ENCODE data around the gene VPS36. TPM values are rescaled to one million over a fixed set of nuclear protein-coding genes. Genes with fewer than 3 reads are reported as not detected.

Gene VPS36
- total RNA-seq, 2 experiments from 2014 or later, result 30.6 to 35.9 TPM

DNA sequence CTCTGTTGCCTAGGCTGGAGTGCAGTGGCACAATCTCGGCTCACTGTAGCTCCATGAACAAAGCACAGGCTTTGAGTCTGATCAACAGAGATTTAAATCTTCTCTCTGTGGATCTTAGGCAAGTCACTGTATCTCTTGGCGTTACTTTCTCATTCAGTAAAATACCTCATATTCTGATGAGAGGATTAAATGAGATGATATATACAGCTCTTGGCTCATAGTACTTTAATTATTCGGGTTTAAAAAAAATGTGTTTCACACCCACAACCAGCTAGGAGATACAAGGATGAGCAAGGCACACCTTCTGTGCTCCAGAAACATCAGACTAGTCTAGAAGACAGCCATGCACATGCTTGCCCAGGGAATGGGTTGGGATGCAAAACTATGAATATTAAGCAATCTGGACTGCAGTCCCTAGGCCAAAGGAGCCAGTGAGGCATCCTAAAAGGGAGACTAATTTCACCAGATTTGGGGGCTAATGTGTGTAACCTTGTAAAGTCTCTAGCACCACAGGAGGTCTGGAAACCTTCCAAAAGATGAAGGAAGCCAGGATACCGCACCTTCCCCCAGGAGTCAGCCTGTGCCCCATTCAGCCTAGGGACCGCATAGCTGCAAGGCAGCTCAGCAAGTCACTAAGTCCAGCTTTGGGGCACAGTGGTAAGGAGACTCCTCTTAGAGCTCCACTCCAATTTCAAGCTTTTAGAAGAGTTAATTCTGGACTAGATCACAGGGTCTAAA is 2.5 kb downstream of the VPS36 start:
- no TSS peak for BruUV-seq (replicated peaks)
- intact Hi-C loops (cut with micrococcal nuclease; ENCODE audit: unreplicated experiment), result no loop called here
- peaks cover 14% of the 10 kb centered on the region; the same call in 1 of the 2 replicates for H3K79me2 ChIP-seq (ENCODE audit: insufficient read depth, low read depth, low read length)

DNA sequence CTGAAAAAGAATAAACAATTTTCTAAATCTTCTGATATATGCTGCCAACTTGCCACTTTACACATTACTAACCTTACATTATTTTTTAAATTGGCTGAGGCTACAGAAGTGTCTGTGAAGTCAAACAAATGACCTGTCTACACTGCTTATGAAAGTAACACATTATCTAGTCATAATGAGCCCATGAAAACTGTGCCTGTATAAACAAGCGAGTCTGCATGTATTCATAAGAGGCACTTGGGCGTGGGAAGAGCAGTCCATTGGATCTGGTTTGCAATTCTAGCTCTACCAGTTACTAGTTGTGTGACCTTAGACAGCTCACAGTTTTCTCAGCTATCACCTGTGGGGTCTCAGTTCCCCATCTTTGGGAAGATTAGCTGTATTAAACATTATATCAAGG is 3.1 kb downstream of the VPS36 start:
- Histone ChIP-seq H3K79me2 (ENCODE audit: insufficient read depth, low read depth, low read length) (peaks cover 14% of the 10 kb centered on the region; the same call in 1 of the 2 replicates), H2AFZ (ENCODE audit: low read length) (no peak overlapping the region), H3K27ac (ENCODE audit: low read depth, low read length, poor library complexity, severe bottlenecking) (no peak overlapping the region), H3K4me1 (ENCODE audit: insufficient read depth, low read length, poor library complexity, severe bottlenecking) (peaks cover 16% of the 10 kb centered on the region), H3K9me3 (ENCODE audit: low read length) (no peaks in the 10 kb centered on the region), H3K4me3 (ENCODE audit: low read depth, low read length, poor library complexity, severe bottlenecking) (no peak overlapping the region), H3K4me2 (ENCODE audit: low read length) (no peak overlapping the region), H3K9me2 (ENCODE audit: insufficient read depth, low read length) (no peaks in the 10 kb centered on the region), H3K36me3 (ENCODE audit: insufficient read depth, low read length) (no peaks in the 10 kb centered on the region), H4K20me1 (ENCODE audit: insufficient read depth, low read length) (0 out of 2 replicates have a peak, but pooled peaks cover 5% of the 10 kb centered on the region)
- DNase-seq (ENCODE audit: low spot score), result no peak
- no TSS peak for BruUV-seq (replicated peaks)
- ChIA-PET POLR2A (interaction anchor here (0.6 to 1.4 kb wide), 3 partner anchors 9 to 26 kb away, joined by 3 to 4 read pairs (median 3); no protein-coding TSS in a partner anchor), CTCF (ENCODE audit: unreplicated experiment) (no interaction called here)
- intact Hi-C loops (cut with micrococcal nuclease; ENCODE audit: unreplicated experiment), result no loop called here
- TF ChIP-seq, protein P1, sequence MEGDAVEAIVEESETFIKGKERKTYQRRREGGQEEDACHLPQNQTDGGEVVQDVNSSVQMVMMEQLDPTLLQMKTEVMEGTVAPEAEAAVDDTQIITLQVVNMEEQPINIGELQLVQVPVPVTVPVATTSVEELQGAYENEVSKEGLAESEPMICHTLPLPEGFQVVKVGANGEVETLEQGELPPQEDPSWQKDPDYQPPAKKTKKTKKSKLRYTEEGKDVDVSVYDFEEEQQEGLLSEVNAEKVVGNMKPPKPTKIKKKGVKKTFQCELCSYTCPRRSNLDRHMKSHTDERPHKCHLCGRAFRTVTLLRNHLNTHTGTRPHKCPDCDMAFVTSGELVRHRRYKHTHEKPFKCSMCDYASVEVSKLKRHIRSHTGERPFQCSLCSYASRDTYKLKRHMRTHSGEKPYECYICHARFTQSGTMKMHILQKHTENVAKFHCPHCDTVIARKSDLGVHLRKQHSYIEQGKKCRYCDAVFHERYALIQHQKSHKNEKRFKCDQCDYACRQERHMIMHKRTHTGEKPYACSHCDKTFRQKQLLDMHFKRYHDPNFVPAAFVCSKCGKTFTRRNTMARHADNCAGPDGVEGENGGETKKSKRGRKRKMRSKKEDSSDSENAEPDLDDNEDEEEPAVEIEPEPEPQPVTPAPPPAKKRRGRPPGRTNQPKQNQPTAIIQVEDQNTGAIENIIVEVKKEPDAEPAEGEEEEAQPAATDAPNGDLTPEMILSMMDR (conservative IDR thresholded peaks at IDR 0.05; ENCODE audit: low read length), result no peak
- no peak for TF ChIP-seq EZH2phosphoT487 (IDR thresholded peaks at IDR 0.05; ENCODE audit: borderline replicate concordance, low read depth, low read length)

More for the DNA sequence above, 2.5 kb downstream of the VPS36 start:
- no peak overlapping the region for H2AFZ ChIP-seq (ENCODE audit: low read length)
- no peak overlapping the region for H3K4me2 ChIP-seq (ENCODE audit: low read length)
- no peak for DNase-seq (ENCODE audit: low spot score)
- H3K36me3 ChIP-seq (ENCODE audit: insufficient read depth, low read length), result no peaks in the 10 kb centered on the region
- no peak overlapping the region for H3K4me3 ChIP-seq (ENCODE audit: low read depth, low read length, poor library complexity, severe bottlenecking)
- TF ChIP-seq EZH2phosphoT487 (IDR thresholded peaks at IDR 0.05; ENCODE audit: borderline replicate concordance, low read depth, low read length), result no peak
- TF ChIP-seq, protein P1 (conservative IDR thresholded peaks at IDR 0.05; ENCODE audit: low read length), result no peak
- H3K9me3 ChIP-seq (ENCODE audit: low read length), result no peaks in the 10 kb centered on the region
- POLR2A ChIA-PET, result interaction anchor here (0.5 to 1.4 kb wide), 3 partner anchors 8 to 94 kb away, joined by 3 to 5 read pairs (median 3); no protein-coding TSS in a partner anchor
- no peak overlapping the region for H3K27ac ChIP-seq (ENCODE audit: low read depth, low read length, poor library complexity, severe bottlenecking)
- peaks cover 16% of the 10 kb centered on the region for H3K4me1 ChIP-seq (ENCODE audit: insufficient read depth, low read length, poor library complexity, severe bottlenecking)
- H4K20me1 ChIP-seq (ENCODE audit: insufficient read depth, low read length), result 0 out of 2 replicates have a peak, but pooled peaks cover 5% of the 10 kb centered on the region
- CTCF ChIA-PET (ENCODE audit: unreplicated experiment), result no interaction called here
- no peaks in the 10 kb centered on the region for H3K9me2 ChIP-seq (ENCODE audit: insufficient read depth, low read length)

DNA sequence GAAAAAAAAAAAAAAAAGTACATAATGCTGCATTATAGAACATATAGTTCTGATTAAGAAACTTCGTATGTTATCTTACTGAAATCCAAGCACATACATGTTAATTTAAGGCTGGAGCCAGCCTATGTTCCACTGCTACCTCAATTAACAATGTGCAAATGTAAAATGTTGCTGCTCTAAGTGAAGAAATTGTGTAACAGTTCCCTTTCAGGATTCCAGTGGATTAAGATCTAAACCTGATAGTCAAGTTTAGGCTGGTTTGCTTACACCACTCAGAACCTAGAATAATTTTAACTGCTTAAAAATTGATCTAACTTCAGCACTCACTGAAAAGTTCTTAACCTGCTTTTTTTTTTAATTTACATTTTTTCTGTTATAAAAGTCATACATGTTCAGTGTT is 4.2 kb downstream of the VPS36 start:
- BruUV-seq (replicated peaks), result no TSS peak
- H3K79me2 ChIP-seq (ENCODE audit: insufficient read depth, low read depth, low read length), result peaks cover 14% of the 10 kb centered on the region; the same call in 1 of the 2 replicates
- H3K36me3 ChIP-seq (ENCODE audit: insufficient read depth, low read length), result no peaks in the 10 kb centered on the region
- no peak overlapping the region for H3K4me3 ChIP-seq (ENCODE audit: low read depth, low read length, poor library complexity, severe bottlenecking)
- 0 out of 2 replicates have a peak, but pooled peaks cover 5% of the 10 kb centered on the region for H4K20me1 ChIP-seq (ENCODE audit: insufficient read depth, low read length)
- CTCF ChIA-PET (ENCODE audit: unreplicated experiment), result no interaction called here
- H3K4me1 ChIP-seq (ENCODE audit: insufficient read depth, low read length, poor library complexity, severe bottlenecking), result peaks cover 16% of the 10 kb centered on the region
- POLR2A ChIA-PET, result no interaction called here
- no peak overlapping the region for H3K27ac ChIP-seq (ENCODE audit: low read depth, low read length, poor library complexity, severe bottlenecking)
- H3K9me2 ChIP-seq (ENCODE audit: insufficient read depth, low read length), result no peaks in the 10 kb centered on the region
- no peak for DNase-seq (ENCODE audit: low spot score)
- no peak overlapping the region for H3K4me2 ChIP-seq (ENCODE audit: low read length)
- TF ChIP-seq EZH2phosphoT487 (IDR thresholded peaks at IDR 0.05; ENCODE audit: borderline replicate concordance, low read depth, low read length), result no peak
- TF ChIP-seq, protein P1 (conservative IDR thresholded peaks at IDR 0.05; ENCODE audit: low read length), result no peak
- H3K9me3 ChIP-seq (ENCODE audit: low read length), result no peaks in the 10 kb centered on the region
- no peak overlapping the region for H2AFZ ChIP-seq (ENCODE audit: low read length)
- intact Hi-C loops (cut with micrococcal nuclease; ENCODE audit: unreplicated experiment), result no loop called here

All from OCI-LY7 (cell line).